Aorta (tissue), 5 donors: ENCODE data around the gene ZKSCAN3. TPM values are rescaled to one million over a fixed set of nuclear protein-coding genes. Genes with fewer than 3 reads are reported as not detected.

Experiments used
- ATAC-seq: fragments of 200-7000 bp; cut with Tn5 transposase; one replicate; pipeline ENCODE4 v1.9.1; 2022; ENCODE audit warnings: moderate library complexity; ENCODE audit not compliant: low FRiP score
- DNase-seq, 2 donors: peaks; one replicate each; pipeline ENCODE4 v3.0.0-alpha.2; 2020
- H3K27ac ChIP-seq, 2 donors: one replicate each; pipeline ENCODE4 v1.5.1; 2013; ENCODE audit warnings: low read length in 2 of 2, mild to moderate bottlenecking in 2 of 2, moderate library complexity in 2 of 2, control low read depth in 1 of 2, inconsistent platforms in 1 of 2, low read depth in 1 of 2
- H3K27me3 ChIP-seq, 2 donors: one replicate each; pipeline ENCODE4 v1.6.1; 2013; ENCODE audit warnings: control low read depth in 1 of 2, low read length in 1 of 2, mild to moderate bottlenecking in 1 of 2, moderate library complexity in 1 of 2; ENCODE audit not compliant: insufficient read depth in 2 of 2, control insufficient read depth in 1 of 2
- H3K36me3 ChIP-seq, 2 donors: one replicate each; pipeline ENCODE4 v1.6.1; 2013; ENCODE audit warnings: control low read depth in 1 of 2, low read length in 1 of 2, mild to moderate bottlenecking in 1 of 2; ENCODE audit not compliant: insufficient read depth in 2 of 2, control insufficient read depth in 1 of 2
- H3K4me1 ChIP-seq, 2 donors: one replicate each; pipeline ENCODE4 v1.6.1; 2013; ENCODE audit warnings: low read length in 2 of 2, control low read depth in 1 of 2, mild to moderate bottlenecking in 1 of 2, moderate library complexity in 1 of 2; ENCODE audit not compliant: insufficient read depth in 2 of 2, control insufficient read depth in 1 of 2
- H3K4me3 ChIP-seq, 2 donors: one replicate each; pipeline ENCODE4 v1.5.1; 2013; ENCODE audit warnings: low read length in 2 of 2, control low read depth in 1 of 2, mild to moderate bottlenecking in 1 of 2
- H3K9me3 ChIP-seq: one replicate; pipeline ENCODE4 v1.6.1; 2013; ENCODE audit warnings: mild to moderate bottlenecking, low read length; ENCODE audit not compliant: control insufficient read depth
- WGBS, 2 donors: extraction: QIAGEN DNeasy Blood & Tissue Kit; methylation state at CpG; one replicate each; pipeline ENCODE4 v1.1.7; 2013; 5-methylcytosine and 5-hydroxymethylcytosine counted together
- intact Hi-C, 2 donors: fragments of 100-400 bp; cut with DNase I; formaldehyde crosslinking; loops; one replicate each; pipeline versions ENCODE4 v1.14.2 to v1.15.0; 2022
- polyA plus RNA-seq, 2 donors: library from polyadenylated mRNA; stranded (reverse); fragments of 200-250 nt; gene quantifications; one replicate each; pipeline ENCODE4 v1.2.3, GENCODE V29; 2013
- total RNA-seq, 2 donors: library from RNA; stranded (reverse); fragmentation: NEBNext Ultra II Directional; extraction: Animal tissue kit (Norgen Biotek cat#: 25700); gene quantifications; one replicate each; pipeline ENCODE4 v1.2.1, GENCODE V29; 2021
- donor health status: healthy with polysubstance abuse.
- donor health status: Bipolar disorder and iron deficiency.
- donor health status: DM: no; HTN: no; CAD: no.
- donor health status: DM: no; HTN: no; CAD: no.
- donor health status: DM: yes; HTN: yes; CAD: no.

Gene ZKSCAN3
- total and polyA plus RNA-seq, 4 donors = 0.50 to 8.6 (median 3.5) TPM

DNA sequence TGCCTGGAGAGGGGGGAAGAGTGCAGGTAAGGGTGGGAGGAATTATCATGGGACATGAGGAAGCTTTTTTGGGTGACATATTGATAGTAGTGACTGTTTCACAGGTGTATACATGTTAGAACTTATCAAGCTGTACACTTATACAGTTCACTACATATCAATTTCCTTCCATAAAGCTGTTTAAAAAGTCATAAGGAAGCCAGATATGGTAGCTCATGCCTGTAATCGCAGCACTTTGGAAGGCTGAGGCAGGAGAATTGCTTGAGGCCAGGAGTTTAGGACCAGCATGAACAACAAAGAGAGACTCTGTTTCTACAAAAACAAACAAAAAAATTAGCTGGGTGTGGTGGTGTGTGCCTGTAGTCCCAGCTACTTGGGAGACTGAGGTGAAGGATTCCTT lies 28.1 kb downstream of the ZKSCAN3 start:
- Histone ChIP-seq H3K27me3 (no peaks in the 10 kb centered on the region), H3K4me1 (no peaks in the 10 kb centered on the region), H3K9me3 (no peaks in the 10 kb centered on the region), H3K36me3 (peaks cover 0 to 7% of the 10 kb centered on the region in 2 donors), H3K27ac (no peak overlapping the region), H3K4me3 (no peak overlapping the region)
- ATAC-seq (no peak), DNase-seq (no peak)
- intact Hi-C loops = no loop called here
- WGBS, 2 donors = 98 to 100% methylated on average over 1 of the region's 1 CpG

DNA sequence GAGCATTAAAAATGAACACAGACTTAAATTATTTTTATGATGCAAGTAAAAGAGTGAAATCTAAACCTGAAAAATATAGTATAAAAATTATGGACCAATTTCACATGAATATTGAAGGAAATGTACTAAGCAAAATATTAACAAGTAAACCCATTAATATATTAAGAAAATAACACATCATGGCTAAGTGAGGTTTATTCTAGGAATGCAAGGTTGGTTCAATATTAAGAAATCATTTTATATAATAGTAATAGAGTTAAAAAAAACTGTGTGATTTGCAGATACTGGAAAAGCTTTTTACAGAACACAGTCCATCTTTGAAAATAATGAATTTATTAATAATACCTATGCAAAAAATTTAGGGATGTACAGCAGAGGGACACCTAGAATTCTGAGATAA lies 28.9 kb downstream of the ZKSCAN3 start:
- intact Hi-C loops = no loop called here
- DNase-seq (no peak), ATAC-seq (no peak)

DNA sequence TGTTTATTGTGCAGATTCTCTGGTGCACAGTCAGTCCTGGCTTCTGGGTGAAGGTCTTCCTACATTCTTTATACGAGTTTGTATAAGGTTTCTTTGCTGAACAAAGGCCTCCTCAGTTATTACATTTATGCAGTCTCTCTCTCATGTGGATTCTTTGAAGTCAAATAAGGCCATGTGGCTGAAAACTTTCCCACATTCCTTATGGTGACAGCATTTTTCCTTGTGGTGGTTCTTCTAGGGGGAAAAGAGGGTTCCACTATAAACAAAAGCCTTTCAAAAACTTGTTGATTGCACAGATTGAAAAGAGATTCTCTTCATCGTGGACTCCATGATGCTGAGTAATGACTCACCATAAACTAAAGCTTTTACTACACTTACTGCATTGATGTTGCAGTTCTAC lies 30.6 kb downstream of the ZKSCAN3 start:
- DNase-seq (no peak), ATAC-seq (no peak)
- Histone ChIP-seq H3K9me3 (no peaks in the 10 kb centered on the region), H3K4me1 (no peaks in the 10 kb centered on the region), H3K36me3 (peaks cover 0 to 7% of the 10 kb centered on the region in 2 donors), H3K27ac (no peak overlapping the region), H3K27me3 (no peaks in the 10 kb centered on the region), H3K4me3 (no peak overlapping the region)
- intact Hi-C loops = no loop called here
- WGBS, 2 donors = 90 to 91% methylated on average over 2 of the region's 2 CpGs

More for the DNA sequence above, 28.9 kb downstream of the ZKSCAN3 start:
- H3K36me3 ChIP-seq = peaks cover 0 to 7% of the 10 kb centered on the region in 2 donors
- no peak overlapping the region for H3K27ac ChIP-seq
- no peaks in the 10 kb centered on the region for H3K4me1 ChIP-seq
- no peaks in the 10 kb centered on the region for H3K27me3 ChIP-seq
- H3K4me3 ChIP-seq = no peak overlapping the region
- no peaks in the 10 kb centered on the region for H3K9me3 ChIP-seq

DNA sequence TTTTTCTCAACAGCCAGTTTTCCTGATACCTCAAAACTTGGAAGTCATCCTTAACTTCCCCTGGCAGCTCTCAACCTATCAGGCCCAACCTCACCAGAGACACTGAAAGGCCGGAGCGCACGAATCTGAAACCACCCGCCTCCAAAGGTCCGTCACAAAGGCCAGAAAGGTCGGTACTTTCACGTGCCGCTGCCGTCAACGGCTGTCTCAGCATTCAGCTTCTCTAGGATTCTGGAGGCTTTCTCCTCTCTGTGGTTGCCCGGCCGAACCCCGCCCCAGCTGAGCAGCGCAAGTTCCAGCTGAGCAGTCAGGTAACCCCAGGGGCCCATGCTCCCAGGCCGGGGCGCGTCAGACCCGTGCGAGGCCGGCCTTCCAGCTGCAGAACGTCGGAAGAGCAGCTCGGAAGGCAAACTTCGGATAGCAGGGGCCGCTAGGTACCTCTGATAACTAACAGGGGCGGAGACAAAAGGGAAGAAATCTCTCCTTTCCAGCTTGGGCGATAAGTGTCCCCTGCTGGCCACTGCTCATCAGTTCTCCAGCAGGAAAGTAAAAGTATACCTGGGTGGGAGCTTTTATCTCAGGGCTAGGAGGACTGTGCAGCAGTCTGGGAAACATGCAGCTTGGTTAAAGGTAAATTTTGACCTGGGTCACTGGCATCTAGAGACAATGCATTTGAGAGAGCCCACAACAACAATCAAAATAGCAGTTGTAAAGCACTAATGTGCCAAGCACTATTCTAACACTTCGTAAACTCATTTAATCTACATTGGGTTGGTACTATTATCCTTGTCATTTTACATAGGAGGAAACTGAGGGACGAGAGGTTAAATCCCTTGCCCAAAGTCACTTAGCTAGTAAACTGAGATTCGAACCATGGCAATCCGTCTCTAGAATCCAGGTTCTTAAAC lies 33.7 kb downstream of the ZKSCAN3 start:
- Histone ChIP-seq H3K9me3 (no peaks in the 10 kb centered on the region), H3K27ac (peak overlapping the region in 1 of 2 donors; percentile 69), H3K4me1 (no peaks in the 10 kb centered on the region), H3K36me3 (peaks cover 0 to 7% of the 10 kb centered on the region in 2 donors), H3K4me3 (peak overlapping the region; percentile 23 to 75), H3K27me3 (no peaks in the 10 kb centered on the region)
- 12% methylated on average over 31 of the region's 31 CpGs for WGBS, 2 donors
- ATAC-seq (peak; percentile 92), DNase-seq (peak; percentile 90)
- intact Hi-C loops = no loop called here

DNA sequence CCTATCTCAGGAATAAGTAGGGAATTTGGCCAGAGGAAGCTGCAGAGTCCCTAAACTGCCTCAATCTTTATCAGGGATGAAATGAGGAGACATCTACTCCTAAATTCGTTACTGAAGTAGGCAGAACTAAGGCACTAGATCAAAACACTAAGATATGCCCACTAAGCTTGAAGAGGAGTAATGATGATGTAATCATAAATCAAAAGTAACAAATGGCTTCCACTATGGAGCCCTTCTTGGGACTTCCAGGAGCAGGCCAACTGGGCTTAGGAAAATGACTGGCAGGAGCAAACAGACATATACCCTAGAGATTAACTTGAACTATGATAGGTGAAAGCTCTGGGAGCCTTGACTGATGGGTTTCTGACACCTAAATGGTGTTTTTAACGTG lies 34.4 kb downstream of the ZKSCAN3 start:
- Histone ChIP-seq H3K4me1 (no peaks in the 10 kb centered on the region), H3K9me3 (no peaks in the 10 kb centered on the region), H3K4me3 (no peak overlapping the region), H3K36me3 (peaks cover 0 to 7% of the 10 kb centered on the region in 2 donors), H3K27ac (no peak overlapping the region), H3K27me3 (no peaks in the 10 kb centered on the region)
- ATAC-seq (no peak), DNase-seq (no peak)
- WGBS, 2 donors = 68 to 69% methylated on average over 2 of the region's 2 CpGs
- intact Hi-C loops = no loop called here

DNA sequence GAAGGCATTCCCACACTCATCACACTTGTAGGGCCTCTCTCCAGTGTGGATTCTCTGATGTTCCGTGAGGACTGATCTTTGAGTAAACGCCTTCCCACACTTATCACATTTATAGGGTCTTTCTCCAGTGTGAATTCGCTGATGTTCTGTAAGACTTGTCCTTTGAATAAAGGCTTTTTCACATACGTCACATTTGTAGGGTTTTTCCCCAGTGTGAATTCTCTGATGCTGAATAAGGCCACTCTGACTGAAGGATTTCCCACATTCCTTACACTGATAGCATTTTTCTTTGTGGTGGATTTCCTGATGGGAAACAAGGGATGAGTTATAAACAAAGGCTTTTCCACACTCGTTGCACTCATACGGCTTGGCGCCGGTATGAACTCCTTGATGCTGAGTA lies 40.9 kb downstream of the ZKSCAN3 start:
- 95 to 96% methylated on average over 8 of the region's 8 CpGs for WGBS, 2 donors
- Histone ChIP-seq H3K27ac (no peak overlapping the region), H3K4me3 (no peak overlapping the region), H3K36me3 (peaks cover 13 to 17% of the 10 kb centered on the region in 2 donors), H3K4me1 (no peaks in the 10 kb centered on the region), H3K27me3 (no peaks in the 10 kb centered on the region), H3K9me3 (no peaks in the 10 kb centered on the region)
- no peak for DNase-seq
- no peak for ATAC-seq
- intact Hi-C loops = no loop called here

DNA sequence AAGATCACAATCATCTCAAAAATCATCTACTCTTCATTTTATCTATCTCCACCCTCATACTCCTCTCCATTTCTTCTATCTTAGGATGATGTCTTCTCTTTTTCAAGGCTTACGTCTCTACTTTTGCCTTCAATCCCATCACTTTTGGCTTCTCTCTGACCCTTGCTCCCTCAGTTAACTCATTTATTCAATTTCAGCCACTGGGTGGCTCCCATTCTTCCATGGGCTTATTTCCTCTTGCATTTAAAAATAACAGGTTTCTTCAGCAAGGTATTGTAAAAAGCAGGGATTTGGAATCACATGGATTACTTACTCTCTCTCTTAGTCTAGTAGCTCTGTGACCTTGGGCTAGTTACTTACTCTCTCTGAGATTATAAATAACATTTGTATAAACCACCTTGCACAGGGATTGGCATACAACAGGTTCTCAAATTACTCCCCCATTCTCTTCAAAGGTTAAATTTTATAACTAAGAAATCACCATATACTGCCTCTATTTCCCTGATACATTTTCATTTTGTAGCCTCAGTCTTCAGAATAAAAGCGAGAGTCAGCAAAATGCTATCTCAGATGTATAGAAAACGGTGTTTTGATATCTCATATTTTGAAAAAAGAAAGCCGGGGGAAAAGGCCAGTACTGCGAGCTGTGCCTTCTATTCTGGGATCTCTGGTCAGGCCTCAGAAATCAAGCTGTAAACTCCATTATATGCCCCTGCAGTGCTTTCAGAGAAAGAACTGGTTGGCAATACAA lies 44.3 kb downstream of the ZKSCAN3 start:
- ATAC-seq = no peak
- H3K27ac ChIP-seq = no peak overlapping the region
- no peaks in the 10 kb centered on the region for H3K9me3 ChIP-seq
- H3K27me3 ChIP-seq = no peaks in the 10 kb centered on the region
- H3K4me3 ChIP-seq = no peak overlapping the region
- intact Hi-C loops = no loop called here
- peaks cover 0 to 3% of the 10 kb centered on the region in 2 donors for H3K4me1 ChIP-seq
- no peak for DNase-seq
- 63 to 65% methylated on average over 5 of the region's 5 CpGs for WGBS, 2 donors
- H3K36me3 ChIP-seq = peaks cover 13 to 17% of the 10 kb centered on the region in 2 donors

DNA sequence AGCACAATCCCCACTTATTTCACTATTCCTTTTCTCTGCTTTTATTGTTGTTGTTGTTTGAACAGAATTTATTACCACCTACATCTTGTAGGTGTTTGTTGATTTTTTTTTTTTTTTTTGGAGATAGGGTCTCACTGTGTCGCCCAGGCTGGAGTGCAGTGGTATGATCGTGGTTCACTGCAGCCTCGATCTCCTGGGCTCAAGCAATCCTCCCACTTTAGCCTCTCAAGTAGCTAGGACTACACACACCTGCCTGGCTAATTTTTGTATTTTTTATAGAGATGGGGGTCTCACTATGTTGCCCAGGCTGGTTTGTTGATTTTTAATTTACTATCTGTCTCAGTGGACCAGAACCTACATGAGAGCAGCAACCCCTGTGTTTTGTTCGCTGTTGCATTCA lies 46.2 kb downstream of the ZKSCAN3 start:
- Histone ChIP-seq H3K4me1 (peaks cover 0 to 3% of the 10 kb centered on the region in 2 donors), H3K27me3 (no peaks in the 10 kb centered on the region), H3K27ac (no peak overlapping the region), H3K4me3 (no peak overlapping the region), H3K36me3 (peaks cover 5 to 9% of the 10 kb centered on the region in 2 donors), H3K9me3 (no peaks in the 10 kb centered on the region)
- DNase-seq (no peak), ATAC-seq (no peak)
- intact Hi-C loops = no loop called here
- WGBS, 2 donors = 94% methylated on average over 4 of the region's 4 CpGs
